HepG2 (cell line): ENCODE results near the gene CHMP1A. TPM values are rescaled to one million over a fixed set of nuclear protein-coding genes. Genes with fewer than 3 reads are reported as not detected.

Experiments used
- CERS6 ChIP-seq: sonication (generic); formaldehyde crosslinking; IDR thresholded peaks from 2 replicates; pipeline ENCODE4 v1.5.0; 2020; ENCODE audit warnings: missing genetic modification reagents
- KLF13 ChIP-seq: sonication (generic); formaldehyde crosslinking; IDR thresholded peaks from 2 replicates; pipeline ENCODE4 v1.4.0; 2020; ENCODE audit warnings: mild to moderate bottlenecking, missing genetic modification reagents
- MED1 ChIP-seq: sonication (generic); formaldehyde crosslinking; IDR thresholded peaks from 2 replicates; pipeline ENCODE4 v1.4.0; 2020; ENCODE audit warnings: missing genetic modification reagents
- NFKB2 ChIP-seq: sonication (generic); formaldehyde crosslinking; IDR thresholded peaks from 2 replicates; pipeline ENCODE4 v1.4.0; 2020; ENCODE audit warnings: missing genetic modification reagents, borderline replicate concordance
- RCOR2 ChIP-seq: IDR thresholded peaks from 2 replicates; pipeline ENCODE4 v1.6.1; 2016; ENCODE audit warnings: missing biosample characterization, missing genetic modification reagents
- SKIL ChIP-seq: sonication (generic); formaldehyde crosslinking; IDR thresholded peaks from 2 replicates; pipeline ENCODE4 v1.8.0; 2022; ENCODE audit warnings: missing genetic modification reagents, mild to moderate bottlenecking, moderate library complexity, borderline replicate concordance
- TEAD2 ChIP-seq: sonication (generic); formaldehyde crosslinking; IDR thresholded peaks from 2 replicates; pipeline ENCODE4 v1.9.0; 2021; ENCODE audit warnings: missing genetic modification reagents
- TGIF2 ChIP-seq: IDR thresholded peaks from 2 replicates; pipeline ENCODE4 v1.6.1; 2016; ENCODE audit warnings: control low read depth, missing compliant biosample characterization
- ZNF17 ChIP-seq: sonication (generic); formaldehyde crosslinking; IDR thresholded peaks from 2 replicates; pipeline ENCODE4 v1.5.0; 2020; ENCODE audit warnings: mild to moderate bottlenecking, missing genetic modification reagents
- ZNF484 ChIP-seq: sonication (generic); formaldehyde crosslinking; IDR thresholded peaks from 2 replicates; pipeline ENCODE4 v1.5.1; 2020; ENCODE audit warnings: mild to moderate bottlenecking, low read depth, missing genetic modification reagents, borderline replicate concordance
- ZNF761 ChIP-seq: sonication (generic); formaldehyde crosslinking; conservative IDR thresholded peaks from 2 replicates; pipeline ENCODE4 v1.4.0; 2020; ENCODE audit warnings: mild to moderate bottlenecking, missing genetic modification reagents
- polyA plus RNA-seq, 8 experiments: library from polyadenylated mRNA; depleted of rRNA in 3 of 8; stranded (reverse) in 7 of 8; unstranded in 1 of 8; fragments of >200 nt; fragmentation: Illumina TruSeq in 4 of 8; extraction: Trizol in 4 of 8; gene quantifications; 2 replicates each; pipeline versions ENCODE4 v1.2.1 to v1.2.3, GENCODE V29; 2011 to 2016; ENCODE audit warnings: low read depth in 4 of 8, missing spikeins in 1 of 8, mixed read lengths in 1 of 8; ENCODE audit not compliant: insufficient read depth in 1 of 8
- total RNA-seq, 5 experiments: library from RNA; depleted of rRNA; stranded (reverse); fragments of >200 nt; fragmentation: Illumina TruSeq; extraction: Trizol; gene quantifications; 2 replicates each; pipeline ENCODE4 v1.2.3, GENCODE V29; 2016; ENCODE audit warnings: low read depth in 1 of 5
- TF ChIP-seq, protein P1 (sequence below): fragments of 450-650 bp; IDR thresholded peaks from 2 replicates; pipeline ENCODE4 v1.6.1; 2017
- TF ChIP-seq, protein P2 (sequence below): sonication (generic); formaldehyde crosslinking; IDR thresholded peaks from 2 replicates; pipeline ENCODE4 v1.4.0; 2020; ENCODE audit warnings: missing genetic modification reagents
- TF ChIP-seq, protein P3 (sequence below): fragments of 450-650 bp; IDR thresholded peaks from 2 replicates; pipeline ENCODE4 v1.6.1; 2017; ENCODE audit warnings: mild to moderate bottlenecking

The CHMP1A gene
- total and polyA plus RNA-seq, 2 of the 13 experiments (the other 11 are each of a cell fraction or from before 2014, with no cell fraction given) = 69.4 to 73.3 TPM

GRCh38 chr16:89687092-89687940 lies 29.8 kb upstream of the CHMP1A start (continued):
- TF ChIP-seq KLF13 (CRISPR knock-in tag) (0 out of 2 replicates have a peak, but pooled peaks have one; percentile 44), RCOR2 (CRISPR knock-in tag) (peak; percentile 91), ZNF484 (CRISPR knock-in tag) (peak; percentile 21; the same call in 1 of the 2 replicates), TGIF2 (CRISPR knock-in tag) (peak; percentile 93), ZNF17 (CRISPR knock-in tag) (no peak), CERS6 (CRISPR knock-in tag) (peak; percentile 93), SKIL (CRISPR knock-in tag) (peak; percentile 91; the same call in 1 of the 2 replicates), NFKB2 (CRISPR knock-in tag) (peak; percentile 98), ZNF761 (CRISPR knock-in tag) (peak; percentile 98), TEAD2 (CRISPR knock-in tag) (peak; percentile 97), MED1 (CRISPR knock-in tag) (peak; percentile 99)
- TF ChIP-seq, protein P1, sequence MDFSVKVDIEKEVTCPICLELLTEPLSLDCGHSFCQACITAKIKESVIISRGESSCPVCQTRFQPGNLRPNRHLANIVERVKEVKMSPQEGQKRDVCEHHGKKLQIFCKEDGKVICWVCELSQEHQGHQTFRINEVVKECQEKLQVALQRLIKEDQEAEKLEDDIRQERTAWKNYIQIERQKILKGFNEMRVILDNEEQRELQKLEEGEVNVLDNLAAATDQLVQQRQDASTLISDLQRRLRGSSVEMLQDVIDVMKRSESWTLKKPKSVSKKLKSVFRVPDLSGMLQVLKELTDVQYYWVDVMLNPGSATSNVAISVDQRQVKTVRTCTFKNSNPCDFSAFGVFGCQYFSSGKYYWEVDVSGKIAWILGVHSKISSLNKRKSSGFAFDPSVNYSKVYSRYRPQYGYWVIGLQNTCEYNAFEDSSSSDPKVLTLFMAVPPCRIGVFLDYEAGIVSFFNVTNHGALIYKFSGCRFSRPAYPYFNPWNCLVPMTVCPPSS = no peak
- TF ChIP-seq, protein P2, sequence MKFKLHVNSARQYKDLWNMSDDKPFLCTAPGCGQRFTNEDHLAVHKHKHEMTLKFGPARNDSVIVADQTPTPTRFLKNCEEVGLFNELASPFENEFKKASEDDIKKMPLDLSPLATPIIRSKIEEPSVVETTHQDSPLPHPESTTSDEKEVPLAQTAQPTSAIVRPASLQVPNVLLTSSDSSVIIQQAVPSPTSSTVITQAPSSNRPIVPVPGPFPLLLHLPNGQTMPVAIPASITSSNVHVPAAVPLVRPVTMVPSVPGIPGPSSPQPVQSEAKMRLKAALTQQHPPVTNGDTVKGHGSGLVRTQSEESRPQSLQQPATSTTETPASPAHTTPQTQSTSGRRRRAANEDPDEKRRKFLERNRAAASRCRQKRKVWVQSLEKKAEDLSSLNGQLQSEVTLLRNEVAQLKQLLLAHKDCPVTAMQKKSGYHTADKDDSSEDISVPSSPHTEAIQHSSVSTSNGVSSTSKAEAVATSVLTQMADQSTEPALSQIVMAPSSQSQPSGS (CRISPR knock-in tag) = peak; percentile 95; the same call in 1 of the 2 replicates
- TF ChIP-seq, protein P3, sequence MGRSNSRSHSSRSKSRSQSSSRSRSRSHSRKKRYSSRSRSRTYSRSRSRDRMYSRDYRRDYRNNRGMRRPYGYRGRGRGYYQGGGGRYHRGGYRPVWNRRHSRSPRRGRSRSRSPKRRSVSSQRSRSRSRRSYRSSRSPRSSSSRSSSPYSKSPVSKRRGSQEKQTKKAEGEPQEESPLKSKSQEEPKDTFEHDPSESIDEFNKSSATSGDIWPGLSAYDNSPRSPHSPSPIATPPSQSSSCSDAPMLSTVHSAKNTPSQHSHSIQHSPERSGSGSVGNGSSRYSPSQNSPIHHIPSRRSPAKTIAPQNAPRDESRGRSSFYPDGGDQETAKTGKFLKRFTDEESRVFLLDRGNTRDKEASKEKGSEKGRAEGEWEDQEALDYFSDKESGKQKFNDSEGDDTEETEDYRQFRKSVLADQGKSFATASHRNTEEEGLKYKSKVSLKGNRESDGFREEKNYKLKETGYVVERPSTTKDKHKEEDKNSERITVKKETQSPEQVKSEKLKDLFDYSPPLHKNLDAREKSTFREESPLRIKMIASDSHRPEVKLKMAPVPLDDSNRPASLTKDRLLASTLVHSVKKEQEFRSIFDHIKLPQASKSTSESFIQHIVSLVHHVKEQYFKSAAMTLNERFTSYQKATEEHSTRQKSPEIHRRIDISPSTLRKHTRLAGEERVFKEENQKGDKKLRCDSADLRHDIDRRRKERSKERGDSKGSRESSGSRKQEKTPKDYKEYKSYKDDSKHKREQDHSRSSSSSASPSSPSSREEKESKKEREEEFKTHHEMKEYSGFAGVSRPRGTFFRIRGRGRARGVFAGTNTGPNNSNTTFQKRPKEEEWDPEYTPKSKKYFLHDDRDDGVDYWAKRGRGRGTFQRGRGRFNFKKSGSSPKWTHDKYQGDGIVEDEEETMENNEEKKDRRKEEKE = no peak
